OCI-LY7 (cell line): ENCODE data around the gene ITIH4. TPM values are rescaled to one million over a fixed set of nuclear protein-coding genes. Genes with fewer than 3 reads are reported as not detected.

Experiments used
- BruUV-seq: library from RNA; stranded (reverse); fragments of 400-500 nt; replicated peaks from 2 replicates; lab custom pipeline; 2021; lab: Mats Ljungman, UMichigan
- CTCF ChIA-PET: fragments of 300-600 bp; sonication (Branson Sonifier 250); formaldehyde crosslinking; loops from one replicate; lab custom pipeline; 2022; ENCODE audit warnings: antibody characterized with exemption; ENCODE audit not compliant: unreplicated experiment; lab: Charles Lee
- POLR2A ChIA-PET: fragments of 300-600 bp; sonication (Branson Sonifier 250); formaldehyde crosslinking; loops from one replicate; lab custom pipeline; 2022; ENCODE audit warnings: antibody characterized with exemption; lab: Charles Lee
- DNase-seq: peaks from one replicate; pipeline ENCODE4 v3.0.0-alpha.2; 2015; ENCODE audit warnings: low spot score
- H2AFZ ChIP-seq: fragments of 200-600 bp; sonication (generic), shearing (Covaris generic); 2 replicates; pipeline ENCODE4 v1.6.1; 2014; ENCODE audit warnings: mild to moderate bottlenecking, antibody characterized with exemption, low read length, moderate library complexity
- H3K27ac ChIP-seq: fragments of 200-600 bp; sonication (generic); 2 replicates; pipeline ENCODE4 v1.5.1; 2014; ENCODE audit warnings: mixed run types, low read depth, mild to moderate bottlenecking, moderate library complexity, low read length, inconsistent platforms; ENCODE audit not compliant: poor library complexity, severe bottlenecking
- H3K36me3 ChIP-seq: fragments of 200-600 bp; sonication (generic); 2 replicates; pipeline ENCODE4 v1.6.1; 2014; ENCODE audit warnings: mild to moderate bottlenecking, antibody characterized with exemption, low read length, moderate library complexity, mixed read lengths; ENCODE audit not compliant: insufficient read depth
- H3K4me1 ChIP-seq: fragments of 200-600 bp; sonication (generic); 2 replicates; pipeline ENCODE4 v1.5.1; 2014; ENCODE audit warnings: mild to moderate bottlenecking, low read length; ENCODE audit not compliant: insufficient read depth, poor library complexity, severe bottlenecking
- H3K4me2 ChIP-seq: fragments of 200-600 bp; sonication (generic); 2 replicates; pipeline ENCODE4 v1.6.1; 2014; ENCODE audit warnings: mild to moderate bottlenecking, low read length
- H3K4me3 ChIP-seq: fragments of 200-600 bp; sonication (generic); 2 replicates; pipeline ENCODE4 v1.5.1; 2014; ENCODE audit warnings: mild to moderate bottlenecking, low read depth, low read length; ENCODE audit not compliant: poor library complexity, severe bottlenecking
- H3K79me2 ChIP-seq: fragments of 200-600 bp; sonication (generic); 2 replicates; pipeline ENCODE4 v1.6.1; 2016; ENCODE audit warnings: low read depth, mild to moderate bottlenecking, low read length, moderate library complexity, mixed read lengths; ENCODE audit not compliant: insufficient read depth
- H3K9me2 ChIP-seq: fragments of 200-600 bp; sonication (generic); 2 replicates; pipeline ENCODE4 v1.6.1; 2016; ENCODE audit warnings: mild to moderate bottlenecking, low read length, mixed read lengths; ENCODE audit not compliant: insufficient read depth
- H3K9me3 ChIP-seq: fragments of 200-600 bp; sonication (generic); 2 replicates; pipeline ENCODE4 v1.6.1; 2014; ENCODE audit warnings: mild to moderate bottlenecking, mixed run types, low read length, mixed read lengths
- H4K20me1 ChIP-seq: fragments of 200-600 bp; sonication (generic); 2 replicates; pipeline ENCODE4 v1.6.1; 2014; ENCODE audit warnings: mild to moderate bottlenecking, antibody characterized with exemption, low read length, moderate library complexity, mixed read lengths; ENCODE audit not compliant: insufficient read depth
- CTCF ChIP-seq: fragments of 200-600 bp; sonication (generic); conservative IDR thresholded peaks from 2 replicates; pipeline ENCODE4 v1.5.1; 2014; ENCODE audit warnings: mild to moderate bottlenecking, antibody characterized with exemption, low read length, moderate library complexity, mixed read lengths
- EZH2phosphoT487 ChIP-seq: fragments of 200-600 bp; sonication (generic); IDR thresholded peaks from 2 replicates; pipeline ENCODE4 v1.6.1; 2018; ENCODE audit warnings: low read depth, borderline replicate concordance, mild to moderate bottlenecking, mixed run types, antibody characterized with exemption, low read length, moderate library complexity, mixed read lengths
- intact Hi-C: fragments of 100-400 bp; cut with micrococcal nuclease; formaldehyde crosslinking; loops from one replicate; pipeline ENCODE4 v1.10.0; 2022; ENCODE audit not compliant: unreplicated experiment
- total RNA-seq, 2 experiments: library from RNA; depleted of rRNA in 1 of 2; stranded (reverse); fragments of >200 nt in 1 of 2; shearing (Covaris generic) in 1 of 2; gene quantifications; 2 replicates each; pipeline ENCODE4 v1.2.3, GENCODE V29; 2014 to 2022

Gene ITIH4
- total RNA-seq, 2 experiments from 2014 or later, result 2.1 to 2.2 TPM

GRCh38 chr3:52805270-52806039 is 25.0 kb downstream of the ITIH4 start:
- Histone ChIP-seq H3K9me2 (no peaks in the 10 kb centered on the region), H3K27ac (no peak overlapping the region), H3K79me2 (no peaks in the 10 kb centered on the region), H3K4me1 (no peaks in the 10 kb centered on the region), H3K4me2 (no peak overlapping the region), H2AFZ (no peak overlapping the region), H3K4me3 (no peak overlapping the region), H3K36me3 (no peaks in the 10 kb centered on the region), H3K9me3 (no peaks in the 10 kb centered on the region), H4K20me1 (no peaks in the 10 kb centered on the region)
- no TSS peak for BruUV-seq
- no peak for DNase-seq
- no peak for TF ChIP-seq EZH2phosphoT487
- no peak for TF ChIP-seq CTCF
- ChIA-PET CTCF (no interaction called here), POLR2A (no interaction called here)
- intact Hi-C loops, result no loop called here

GRCh38 chr3:52801839-52802238 is 28.6 kb downstream of the ITIH4 start:
- Histone ChIP-seq H4K20me1 (no peaks in the 10 kb centered on the region), H3K27ac (no peak overlapping the region), H3K9me2 (no peaks in the 10 kb centered on the region), H3K4me3 (no peak overlapping the region), H3K4me2 (no peak overlapping the region), H3K79me2 (no peaks in the 10 kb centered on the region), H3K9me3 (no peaks in the 10 kb centered on the region), H3K36me3 (no peaks in the 10 kb centered on the region), H3K4me1 (no peaks in the 10 kb centered on the region), H2AFZ (no peak overlapping the region)
- intact Hi-C loops, result no loop called here
- TF ChIP-seq CTCF, result no peak
- CTCF ChIA-PET, result no interaction called here
- no TSS peak for BruUV-seq
- POLR2A ChIA-PET, result no interaction called here
- no peak for DNase-seq

GRCh38 chr3:52800079-52800478 is 30.4 kb downstream of the ITIH4 start:
- Histone ChIP-seq H2AFZ (no peak overlapping the region), H3K9me2 (no peaks in the 10 kb centered on the region), H3K27ac (no peak overlapping the region), H3K36me3 (no peaks in the 10 kb centered on the region), H3K4me1 (no peaks in the 10 kb centered on the region), H3K79me2 (no peaks in the 10 kb centered on the region), H3K9me3 (no peaks in the 10 kb centered on the region), H3K4me2 (no peak overlapping the region), H3K4me3 (no peak overlapping the region), H4K20me1 (no peaks in the 10 kb centered on the region)
- TF ChIP-seq CTCF (no peak), EZH2phosphoT487 (no peak)
- intact Hi-C loops, result no loop called here
- no TSS peak for BruUV-seq
- DNase-seq, result no peak
- CTCF ChIA-PET, result no interaction called here
- POLR2A ChIA-PET, result interaction anchor here (0.6 kb wide), 1 partner anchor 394 kb away, joined by 3 read pairs; no protein-coding TSS in a partner anchor
